Epidermal melanocyte (primary cell): ENCODE measurements around the gene DPP10.

Source experiments
- DNase-seq: peaks from one replicate; pipeline ENCODE4 v3.0.0; 2011; ENCODE audit warnings: low spot score; ENCODE audit not compliant: insufficient read length

The DPP10 gene

DNA sequence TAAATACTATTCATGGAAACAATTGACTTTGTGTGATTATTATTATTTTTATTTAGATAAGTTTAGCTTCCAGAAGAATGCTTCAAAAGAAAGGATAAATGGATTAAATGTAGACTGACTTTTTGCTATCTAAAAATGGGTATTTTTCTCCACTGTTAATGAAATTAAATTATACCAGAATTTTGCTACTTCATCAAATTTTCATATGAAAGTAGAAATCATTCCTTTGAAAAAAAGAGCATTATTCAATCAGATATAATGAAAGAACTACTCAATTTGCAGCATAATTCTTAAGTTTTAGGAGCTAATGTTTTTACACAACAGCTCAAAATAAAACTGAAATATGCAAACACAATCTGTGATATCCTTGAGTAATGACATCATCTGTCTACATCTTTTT lies 1424.6 kb downstream of the DPP10 start:
- DNase-seq: no peak

GRCh38 chr2:115874427-115874826 lies 1432.0 kb downstream of the DPP10 start:
- no peak for DNase-seq

- no peak for DNase-seq
These were observed 1438.1 kb downstream of the DPP10 start for GRCh38 chr2:115880558-115880957.

GRCh38 chr2:115887209-115887776 lies 1444.9 kb downstream of the DPP10 start:
- DNase-seq: no peak
